Karpas-422 (cell line): Measurements from ENCODE around the gene SORBS1. TPM values are rescaled to one million over a fixed set of nuclear protein-coding genes. Genes with fewer than 3 reads are reported as not detected.

Experiments used
- DNase-seq: peaks from one replicate; pipeline ENCODE4 v3.0.0-alpha.2; 2015
- H2AFZ ChIP-seq: fragments of 200-600 bp; sonication (generic); 2 replicates; pipeline ENCODE4 v1.6.1; 2014; ENCODE audit warnings: antibody characterized with exemption, low read length, mixed read lengths
- H3K27ac ChIP-seq: fragments of 200-600 bp; sonication (generic); 2 replicates; pipeline ENCODE4 v1.5.1; 2014; ENCODE audit warnings: mild to moderate bottlenecking, low read length, moderate library complexity
- H3K27me3 ChIP-seq: fragments of 200-600 bp; sonication (generic); 2 replicates; pipeline ENCODE4 v1.6.1; 2014; ENCODE audit warnings: low read length, mixed read lengths
- H3K36me3 ChIP-seq: fragments of 200-600 bp; sonication (generic); 2 replicates; pipeline ENCODE4 v1.6.1; 2014; ENCODE audit warnings: low read length, mixed read lengths; ENCODE audit not compliant: insufficient read depth
- H3K4me1 ChIP-seq: fragments of 200-600 bp; sonication (generic); 2 replicates; pipeline ENCODE4 v1.6.1; 2014; ENCODE audit warnings: mild to moderate bottlenecking, low read length, mixed read lengths
- H3K4me2 ChIP-seq: fragments of 200-600 bp; sonication (generic); 2 replicates; pipeline ENCODE4 v1.6.1; 2014; ENCODE audit warnings: low read length, low read depth, mild to moderate bottlenecking; ENCODE audit not compliant: poor library complexity, severe bottlenecking
- H3K4me3 ChIP-seq: fragments of 200-600 bp; sonication (generic); 2 replicates; pipeline ENCODE4 v1.5.1; 2014; ENCODE audit warnings: mild to moderate bottlenecking, antibody characterized with exemption, low read length, mixed read lengths
- H3K79me2 ChIP-seq: fragments of 200-600 bp; sonication (generic); 2 replicates; pipeline ENCODE4 v1.6.1; 2014; ENCODE audit warnings: mild to moderate bottlenecking, low read length, mixed read lengths
- H3K9ac ChIP-seq: fragments of 200-600 bp; sonication (generic); 2 replicates; pipeline ENCODE4 v1.6.0; 2014; ENCODE audit warnings: low read length
- H3K9me2 ChIP-seq: fragments of 200-600 bp; sonication (generic), shearing (Covaris generic); replicated peaks from 2 replicates; pipeline ENCODE4 v1.6.0; 2014; ENCODE audit warnings: mild to moderate bottlenecking, low read length, moderate library complexity; ENCODE audit not compliant: insufficient read depth
- H3K9me3 ChIP-seq: fragments of 300-700, 200-600 bp; sonication (generic); 2 replicates; pipeline ENCODE4 v1.6.1; 2014; ENCODE audit warnings: low read length, mixed read lengths
- H4K20me1 ChIP-seq: fragments of 200-600 bp; sonication (generic); 2 replicates; pipeline ENCODE4 v1.6.1; 2014; ENCODE audit warnings: mild to moderate bottlenecking, antibody characterized with exemption, low read length, low read depth; ENCODE audit not compliant: insufficient read depth
- total RNA-seq: library from RNA; depleted of rRNA; stranded (reverse); fragments of >200 nt; shearing (Covaris generic); gene quantifications from 2 replicates; pipeline ENCODE4 v1.2.3, GENCODE V29; 2014; ENCODE audit warnings: low replicate concordance

The SORBS1 gene
- total RNA-seq, 1 experiment from 2014 or later: 0.15 TPM

- H3K4me2 ChIP-seq: no peak overlapping the region
- no peaks in the 10 kb centered on the region for H3K4me1 ChIP-seq
- H3K27me3 ChIP-seq: no peaks in the 10 kb centered on the region
- no peaks in the 10 kb centered on the region for H3K36me3 ChIP-seq
- H3K27ac ChIP-seq: no peak overlapping the region
- DNase-seq: no peak
- no peak overlapping the region for H3K4me3 ChIP-seq
- H2AFZ ChIP-seq: no peak overlapping the region
- H3K9ac ChIP-seq: no peak overlapping the region
- no peaks in the 10 kb centered on the region for H3K9me2 ChIP-seq
- no peaks in the 10 kb centered on the region for H3K79me2 ChIP-seq
- H3K9me3 ChIP-seq: no peaks in the 10 kb centered on the region
- H4K20me1 ChIP-seq: no peaks in the 10 kb centered on the region
These were observed 201.0 kb downstream of the SORBS1 start for GRCh38 chr10:95360122-95360714.

DNA sequence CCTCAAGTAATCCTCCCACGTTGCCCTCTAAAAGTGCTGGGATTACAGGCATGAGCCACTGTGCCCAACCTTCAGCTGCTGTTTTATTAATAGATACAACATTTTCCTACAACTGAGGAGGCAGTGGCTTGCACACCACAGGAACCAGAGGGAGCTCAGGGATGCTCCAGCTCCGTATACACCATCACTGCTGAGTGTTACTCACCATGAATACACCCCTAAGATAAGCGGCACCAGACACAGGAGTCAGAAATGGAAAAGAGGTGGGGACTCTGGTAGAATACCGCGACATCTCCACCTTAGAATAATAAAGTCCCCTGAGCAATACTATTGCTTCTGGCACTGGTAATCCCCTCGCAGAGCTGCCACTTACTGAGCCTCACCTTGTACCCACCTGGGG lies 201.7 kb downstream of the SORBS1 start:
- no peaks in the 10 kb centered on the region for H3K79me2 ChIP-seq
- no peak for DNase-seq
- no peaks in the 10 kb centered on the region for H3K4me1 ChIP-seq
- no peaks in the 10 kb centered on the region for H3K27me3 ChIP-seq
- H3K9me2 ChIP-seq: no peaks in the 10 kb centered on the region
- no peak overlapping the region for H3K4me3 ChIP-seq
- no peaks in the 10 kb centered on the region for H3K36me3 ChIP-seq
- no peak overlapping the region for H3K4me2 ChIP-seq
- no peak overlapping the region for H2AFZ ChIP-seq
- H3K9ac ChIP-seq: no peak overlapping the region
- H3K9me3 ChIP-seq: no peaks in the 10 kb centered on the region
- H3K27ac ChIP-seq: no peak overlapping the region
- no peaks in the 10 kb centered on the region for H4K20me1 ChIP-seq

GRCh38 chr10:95356190-95356955 lies 204.8 kb downstream of the SORBS1 start:
- no peaks in the 10 kb centered on the region for H3K9me3 ChIP-seq
- H3K9me2 ChIP-seq: no peaks in the 10 kb centered on the region
- H3K9ac ChIP-seq: no peak overlapping the region
- H4K20me1 ChIP-seq: no peaks in the 10 kb centered on the region
- H3K4me2 ChIP-seq: no peak overlapping the region
- no peak overlapping the region for H3K4me3 ChIP-seq
- H3K27me3 ChIP-seq: no peaks in the 10 kb centered on the region
- H2AFZ ChIP-seq: no peak overlapping the region
- no peaks in the 10 kb centered on the region for H3K79me2 ChIP-seq
- no peaks in the 10 kb centered on the region for H3K4me1 ChIP-seq
- H3K36me3 ChIP-seq: no peaks in the 10 kb centered on the region
- no peak for DNase-seq
- H3K27ac ChIP-seq: no peak overlapping the region

DNA sequence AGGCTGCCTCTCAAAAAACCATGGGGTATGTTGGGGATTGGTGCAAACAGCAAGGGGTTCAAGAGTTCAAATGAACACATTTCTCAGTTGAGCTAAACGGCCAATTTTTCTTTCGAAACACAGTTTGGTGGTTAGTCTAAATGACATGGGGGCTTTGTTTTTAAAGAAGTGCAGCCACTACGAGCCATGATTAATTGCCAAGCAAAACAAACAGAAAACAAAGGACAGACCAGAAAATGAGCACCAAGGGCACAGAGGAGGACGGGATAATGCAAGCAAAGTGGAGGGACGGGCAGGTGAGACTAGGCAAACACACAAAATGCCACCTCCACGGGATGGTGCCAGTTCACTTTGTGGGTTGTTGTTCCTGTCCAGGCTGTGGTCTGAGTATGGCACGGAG lies 205.9 kb downstream of the SORBS1 start:
- Histone ChIP-seq H3K9me2 (no peaks in the 10 kb centered on the region), H3K27me3 (no peaks in the 10 kb centered on the region), H3K36me3 (no peaks in the 10 kb centered on the region), H4K20me1 (no peaks in the 10 kb centered on the region), H3K9me3 (no peaks in the 10 kb centered on the region), H3K79me2 (no peaks in the 10 kb centered on the region), H3K4me1 (no peaks in the 10 kb centered on the region), H3K27ac (no peak overlapping the region), H3K4me2 (no peak overlapping the region), H3K4me3 (no peak overlapping the region), H2AFZ (no peak overlapping the region), H3K9ac (no peak overlapping the region)
- no peak for DNase-seq

DNA sequence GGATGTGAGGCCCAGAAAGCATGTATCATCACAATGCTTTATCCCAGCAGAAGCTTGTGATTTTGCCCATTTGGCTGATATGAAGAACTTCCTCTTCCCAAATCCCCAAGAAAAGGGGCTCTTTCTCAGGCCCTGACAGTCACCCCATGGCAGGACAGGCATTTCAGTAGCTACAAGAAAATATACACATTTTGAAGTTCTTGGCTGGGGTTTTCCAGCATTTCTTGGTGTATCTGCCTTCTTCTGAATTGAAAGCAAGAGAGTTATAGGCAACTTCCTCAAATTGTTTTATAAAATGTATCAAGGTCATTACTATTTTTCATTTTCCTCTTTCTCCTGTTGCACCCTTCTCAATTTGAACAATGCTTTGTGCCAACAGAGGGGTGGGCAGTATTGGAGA lies 207.1 kb downstream of the SORBS1 start:
- H3K9me2 ChIP-seq: no peaks in the 10 kb centered on the region
- H3K4me3 ChIP-seq: no peak overlapping the region
- H3K9me3 ChIP-seq: no peaks in the 10 kb centered on the region
- no peak overlapping the region for H2AFZ ChIP-seq
- no peaks in the 10 kb centered on the region for H3K27me3 ChIP-seq
- H3K4me2 ChIP-seq: no peak overlapping the region
- DNase-seq: no peak
- H3K36me3 ChIP-seq: no peaks in the 10 kb centered on the region
- no peak overlapping the region for H3K9ac ChIP-seq
- no peaks in the 10 kb centered on the region for H3K4me1 ChIP-seq
- H4K20me1 ChIP-seq: no peaks in the 10 kb centered on the region
- H3K27ac ChIP-seq: no peak overlapping the region
- no peaks in the 10 kb centered on the region for H3K79me2 ChIP-seq

DNA sequence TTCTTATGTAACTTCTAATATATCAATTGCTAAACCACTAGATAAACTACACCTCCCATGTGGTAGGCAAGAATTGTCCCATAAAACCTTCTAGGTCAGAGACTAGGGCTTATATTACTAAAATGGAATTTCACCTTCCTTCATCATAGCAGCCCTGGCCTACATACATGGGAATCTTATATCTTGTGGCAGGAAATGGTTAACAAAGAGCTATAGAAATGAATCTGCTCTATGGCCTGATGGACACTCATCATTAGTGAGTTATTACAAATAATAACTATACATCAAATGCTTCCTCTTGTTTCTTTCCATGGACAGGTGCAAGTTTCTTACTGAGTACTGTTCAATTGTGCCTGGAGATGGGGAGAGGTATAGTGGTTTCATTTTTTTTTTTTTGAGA lies 208.0 kb downstream of the SORBS1 start:
- H3K79me2 ChIP-seq: no peaks in the 10 kb centered on the region
- no peaks in the 10 kb centered on the region for H4K20me1 ChIP-seq
- H3K27me3 ChIP-seq: no peaks in the 10 kb centered on the region
- no peak overlapping the region for H3K4me3 ChIP-seq
- no peak overlapping the region for H3K4me2 ChIP-seq
- no peak for DNase-seq
- H3K4me1 ChIP-seq: no peaks in the 10 kb centered on the region
- no peak overlapping the region for H2AFZ ChIP-seq
- no peaks in the 10 kb centered on the region for H3K9me2 ChIP-seq
- H3K9me3 ChIP-seq: no peaks in the 10 kb centered on the region
- no peak overlapping the region for H3K9ac ChIP-seq
- no peak overlapping the region for H3K27ac ChIP-seq
- no peaks in the 10 kb centered on the region for H3K36me3 ChIP-seq

- DNase-seq: no peak
- H3K9me2 ChIP-seq: no peaks in the 10 kb centered on the region
These were observed 208.5 kb downstream of the SORBS1 start for GRCh38 chr10:95352684-95353083.

DNA sequence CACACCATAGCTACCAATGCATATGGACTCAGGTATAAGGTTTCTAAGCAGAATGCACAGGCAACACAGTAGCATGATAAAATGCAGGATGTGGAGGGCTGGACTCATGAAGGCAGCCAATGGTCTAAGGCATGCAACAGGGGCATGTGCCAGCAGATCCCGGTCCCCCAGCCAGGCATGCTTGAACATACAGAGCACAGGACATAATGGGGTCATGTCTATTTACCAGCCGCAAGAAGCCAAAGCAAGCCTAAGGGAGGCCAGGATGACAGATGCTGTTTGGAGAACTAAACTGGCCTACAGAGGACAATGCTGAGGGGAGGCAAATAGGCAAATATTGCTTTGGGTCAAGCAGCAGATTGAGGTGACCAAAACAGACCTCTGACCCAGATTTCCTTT lies 210.3 kb downstream of the SORBS1 start:
- Histone ChIP-seq H2AFZ (no peak overlapping the region), H3K9me3 (no peaks in the 10 kb centered on the region), H4K20me1 (no peaks in the 10 kb centered on the region), H3K4me3 (no peak overlapping the region), H3K27me3 (no peaks in the 10 kb centered on the region), H3K4me1 (no peaks in the 10 kb centered on the region), H3K9ac (no peak overlapping the region), H3K9me2 (no peaks in the 10 kb centered on the region), H3K36me3 (no peaks in the 10 kb centered on the region), H3K27ac (no peak overlapping the region), H3K4me2 (no peak overlapping the region), H3K79me2 (no peaks in the 10 kb centered on the region)
- DNase-seq: no peak

More at GRCh38 chr10:95352684-95353083, 208.5 kb downstream of the SORBS1 start:
- Histone ChIP-seq H3K9me3 (no peaks in the 10 kb centered on the region), H3K4me3 (no peak overlapping the region), H3K36me3 (no peaks in the 10 kb centered on the region), H4K20me1 (no peaks in the 10 kb centered on the region), H3K4me2 (no peak overlapping the region), H3K27ac (no peak overlapping the region), H2AFZ (no peak overlapping the region), H3K27me3 (no peaks in the 10 kb centered on the region), H3K79me2 (no peaks in the 10 kb centered on the region), H3K4me1 (no peaks in the 10 kb centered on the region), H3K9ac (no peak overlapping the region)
